ENCODE measurements around the gene ABCA13.

- TF ChIP-seq CTCF (optimal IDR thresholded peaks at IDR 0.05 in 1 of 3, IDR thresholded peaks at IDR 0.05 in 1 of 3, conservative IDR thresholded peaks at IDR 0.05 in 1 of 3; ENCODE audit: extremely low read depth in 1 of 3, insufficient read depth in 2 of 3, low read length in 3 of 3) (no peak), EZH2 (IDR thresholded peaks at IDR 0.05; ENCODE audit: low read length) (no peak)
Measured at GRCh38 chr7:48300301-48300700, 129.0 kb downstream of the ABCA13 start.
